Muscle of arm (tissue), 12 donors: ENCODE measurements around the gene FAM81A. TPM values are rescaled to one million over a fixed set of nuclear protein-coding genes. Genes with fewer than 3 reads are reported as not detected.
"Not testable (repeated sequence)": the region's sequence is repeated elsewhere in the genome, so short reads cannot be mapped to it uniquely, and the experiment has no call there.

ENCODE experiments used
- DNase-seq: peaks from one replicate; pipeline ENCODE4 v3.0.0-alpha.2; 2013
- polyA plus RNA-seq, 12 donors: library from polyadenylated mRNA; unstranded; fragments of 120-200 nt; gene quantifications; one replicate each; pipeline ENCODE4 v1.2.1, GENCODE V29; 2013; ENCODE audit not compliant: insufficient read length in 12 of 12

FAM81A gene
- polyA plus RNA-seq, 12 donors = 0.66 to 2.1 (median 1.2) TPM; not detected in 2

DNA sequence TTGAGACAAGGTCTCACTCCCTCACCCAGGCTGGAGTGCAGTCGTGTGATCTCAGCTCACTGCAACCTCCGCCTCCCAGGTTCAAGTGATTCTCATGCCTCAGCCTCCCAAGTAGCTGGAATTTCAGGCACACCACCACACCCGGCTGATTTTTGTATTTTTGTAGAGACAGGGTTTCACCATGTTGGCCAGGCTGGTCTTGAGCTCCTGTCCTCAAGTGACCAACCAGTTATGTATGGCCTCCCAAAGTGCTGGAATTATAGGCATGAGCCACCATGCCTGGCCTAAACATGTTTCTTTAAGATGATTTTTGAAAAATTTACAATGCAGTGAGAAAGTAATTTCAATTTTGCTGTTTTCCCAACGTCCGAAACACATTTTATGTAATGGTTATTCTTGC lies 37.2 kb downstream of the FAM81A start:
- not testable (repeated sequence) for DNase-seq

DNA sequence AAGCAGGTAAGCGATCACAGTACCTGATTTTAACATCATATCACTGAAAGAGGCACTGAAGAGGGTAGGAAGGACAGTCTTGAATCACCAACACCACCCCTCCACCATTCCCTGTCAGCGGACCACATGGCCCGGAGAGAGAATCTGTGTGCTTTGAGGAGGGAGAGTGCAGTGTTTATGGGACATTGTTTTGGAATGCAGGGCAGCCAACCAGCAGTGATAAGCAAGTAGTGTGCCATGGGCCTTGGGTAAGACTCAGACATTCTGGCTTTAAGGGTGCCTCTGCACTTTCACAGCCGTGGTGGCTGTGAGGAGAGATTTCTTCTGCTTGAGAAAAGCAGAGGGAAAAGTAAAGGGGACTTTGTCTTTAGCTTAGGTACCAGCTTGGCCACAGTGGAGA lies 46.4 kb downstream of the FAM81A start:
- no peak for DNase-seq

DNA sequence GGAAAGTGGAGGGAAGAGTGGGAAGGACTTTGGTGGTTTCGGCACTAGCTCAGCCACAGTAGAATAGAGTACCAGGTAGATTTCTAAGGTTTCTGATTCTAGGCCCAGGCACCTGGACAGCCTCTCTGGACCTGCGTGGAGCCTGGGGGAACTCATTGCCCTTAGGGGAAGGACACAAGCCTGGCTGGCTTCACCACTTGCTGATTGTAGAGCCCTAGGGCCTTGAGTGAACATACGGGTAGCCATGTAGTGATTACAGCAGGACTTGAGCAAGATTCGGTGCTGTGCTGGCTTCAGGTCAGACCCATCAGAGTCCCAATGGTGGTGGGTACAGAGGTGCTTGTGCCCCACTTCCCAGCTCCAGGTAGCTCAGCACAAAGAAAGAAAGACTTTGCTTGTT lies 47.0 kb downstream of the FAM81A start:
- DNase-seq = no peak

DNA sequence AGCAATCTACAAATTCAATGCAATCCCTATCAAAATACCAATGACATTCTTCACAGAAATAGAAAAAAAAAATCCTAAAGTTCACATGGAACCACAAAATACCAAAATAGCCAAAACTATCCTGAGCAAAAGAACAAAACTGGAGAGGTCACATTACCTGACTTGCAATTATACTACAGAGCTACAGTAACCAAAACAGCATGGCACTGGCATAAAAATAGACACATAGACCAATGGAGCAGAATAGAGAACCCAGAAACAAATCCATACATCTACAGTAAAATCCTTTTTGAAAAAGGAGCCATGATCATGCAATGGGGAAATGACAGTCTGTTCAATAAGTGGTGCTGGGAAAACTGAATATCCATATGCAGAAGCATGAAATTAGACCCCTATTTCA lies 51.5 kb downstream of the FAM81A start:
- not testable (repeated sequence) for DNase-seq

DNA sequence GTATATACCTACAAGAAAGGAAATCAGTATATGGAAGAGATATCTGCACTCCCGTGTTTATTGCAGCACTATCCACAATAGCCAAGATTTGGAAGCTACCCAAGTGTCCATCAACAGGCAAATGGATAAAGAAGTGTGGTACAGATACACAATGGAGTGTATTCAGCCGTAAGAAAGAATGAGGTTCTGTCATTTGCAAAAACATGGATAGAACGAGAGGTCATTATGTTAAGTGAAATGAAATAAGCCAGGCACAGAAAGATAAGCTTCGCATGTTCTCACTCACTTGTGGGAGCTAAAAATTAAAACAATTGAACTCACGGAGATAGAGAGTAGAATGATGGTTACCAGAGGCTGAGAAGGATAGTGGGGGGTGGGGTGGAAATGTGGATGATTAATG lies 53.1 kb downstream of the FAM81A start:
- DNase-seq = no peak

DNA sequence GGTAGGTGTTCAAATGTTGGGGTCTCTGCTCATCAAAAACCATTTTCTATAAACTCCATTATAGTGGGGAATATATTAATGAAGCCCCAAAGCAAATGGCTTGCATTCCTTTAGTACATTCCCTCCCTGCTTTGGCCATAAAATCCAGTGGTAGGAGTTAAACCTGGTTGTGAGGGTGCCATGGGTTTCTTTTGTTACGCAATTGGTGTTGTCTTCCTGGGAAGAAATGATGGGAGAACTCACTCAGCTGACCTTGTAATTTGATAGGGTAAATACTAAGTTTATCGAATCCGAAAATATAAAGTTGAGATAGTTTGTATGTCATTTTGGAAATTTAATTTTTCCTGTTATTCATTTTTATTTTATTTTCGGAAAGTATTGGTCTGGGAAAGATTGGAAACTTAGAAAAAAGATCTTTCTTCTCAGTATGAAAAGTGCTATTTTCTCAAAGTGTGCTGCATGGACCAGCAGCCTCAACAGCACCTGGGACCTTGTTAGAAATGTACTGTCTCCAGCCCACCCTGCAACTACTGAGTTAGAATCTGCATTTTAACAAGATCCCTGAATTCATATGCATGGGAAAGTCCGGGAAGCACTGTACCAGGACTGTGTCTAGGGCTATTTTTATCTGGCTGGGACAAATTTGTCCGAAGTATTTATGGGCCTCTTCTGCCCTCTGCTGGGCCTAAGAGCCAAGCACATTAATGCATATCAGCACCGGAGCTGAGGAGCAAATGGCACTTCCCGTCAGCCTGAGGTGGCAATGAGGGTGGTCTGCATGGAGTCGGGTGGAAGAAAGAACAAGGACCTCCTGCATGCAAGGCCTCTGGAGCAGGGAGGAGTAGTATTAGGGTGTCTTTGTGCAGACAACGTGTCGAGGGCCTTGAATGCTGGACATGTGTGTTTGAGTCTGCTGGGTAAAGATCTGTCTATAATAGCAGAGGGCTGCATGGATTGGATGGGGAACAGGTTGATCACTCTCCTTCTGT lies 54.7 kb downstream of the FAM81A start:
- DNase-seq = peak; percentile 75

DNA sequence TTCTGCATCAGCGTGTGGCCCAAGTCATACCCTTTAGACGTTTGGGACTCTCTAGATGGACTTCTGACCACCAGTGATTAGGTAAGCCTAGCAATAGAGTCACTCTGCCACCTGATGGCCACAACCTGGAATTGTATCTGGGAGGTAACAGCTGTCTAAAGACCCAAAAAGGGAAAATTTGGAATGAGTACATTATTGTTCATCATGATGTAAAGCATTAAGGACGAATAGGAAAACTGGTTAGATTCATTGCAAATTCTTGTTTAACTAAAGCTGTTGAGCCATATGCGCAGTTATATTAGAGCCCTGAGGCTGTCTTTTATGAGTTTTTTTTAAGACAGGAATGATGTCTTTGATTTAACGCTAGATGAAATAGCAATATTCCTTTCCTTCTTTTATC lies 63.6 kb downstream of the FAM81A start:
- DNase-seq = no peak

DNA sequence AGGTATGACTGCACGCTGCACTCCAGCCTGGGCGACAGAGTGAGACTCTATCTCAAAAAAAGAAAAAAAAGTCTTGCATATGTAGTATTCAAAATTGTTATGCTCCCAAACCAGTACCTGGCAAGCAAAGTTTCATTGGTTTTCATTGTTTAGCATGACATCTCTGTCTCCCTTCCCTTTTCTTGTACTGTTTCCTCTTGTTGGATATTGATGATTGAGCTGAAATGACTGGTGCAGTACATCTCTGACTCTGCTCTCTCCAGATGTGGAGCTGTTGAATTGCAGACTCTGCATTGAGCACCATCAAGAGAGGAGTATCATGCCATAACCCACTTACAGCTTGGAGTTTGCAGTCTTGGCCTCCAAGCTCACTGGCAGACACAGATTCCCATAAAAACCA lies 77.2 kb downstream of the FAM81A start:
- no peak for DNase-seq

DNA sequence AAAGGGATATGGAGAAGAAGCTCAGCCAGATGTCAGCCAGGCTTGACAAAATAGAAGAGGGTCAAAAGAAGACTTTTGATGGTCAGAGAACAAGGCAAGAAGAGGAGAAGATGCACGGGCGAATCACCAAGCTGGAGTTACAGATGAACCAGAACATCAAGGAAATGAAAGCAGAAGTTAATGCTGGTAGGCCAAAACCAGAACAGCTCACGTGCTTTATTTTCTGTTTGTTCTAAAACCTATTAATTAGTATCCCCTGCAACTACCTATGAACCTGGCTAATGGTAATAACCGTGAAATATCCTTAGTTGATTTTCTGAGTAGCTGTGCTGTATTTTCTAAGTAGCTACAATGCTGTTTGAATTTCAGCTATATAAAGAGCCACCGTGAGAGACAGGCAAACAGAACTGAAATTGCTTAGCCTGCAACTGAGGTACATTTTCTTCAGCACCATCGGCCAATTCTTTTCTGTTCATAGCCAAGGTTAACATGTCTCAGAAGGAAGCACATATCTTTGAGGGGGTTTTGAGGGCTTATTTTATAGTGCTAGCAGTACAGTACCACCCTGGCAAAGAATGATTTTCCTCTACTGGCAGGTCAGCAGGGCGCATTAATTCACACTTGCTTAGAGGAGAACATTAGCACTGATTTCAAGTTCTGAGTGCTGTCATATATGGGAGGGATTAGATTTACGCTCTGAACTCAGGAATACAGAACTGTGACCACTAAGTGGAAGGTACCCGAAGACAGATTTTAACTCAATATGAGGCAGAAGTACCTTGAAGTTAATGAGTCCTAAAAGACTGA lies 78.9 kb downstream of the FAM81A start:
- DNase-seq = no peak

DNA sequence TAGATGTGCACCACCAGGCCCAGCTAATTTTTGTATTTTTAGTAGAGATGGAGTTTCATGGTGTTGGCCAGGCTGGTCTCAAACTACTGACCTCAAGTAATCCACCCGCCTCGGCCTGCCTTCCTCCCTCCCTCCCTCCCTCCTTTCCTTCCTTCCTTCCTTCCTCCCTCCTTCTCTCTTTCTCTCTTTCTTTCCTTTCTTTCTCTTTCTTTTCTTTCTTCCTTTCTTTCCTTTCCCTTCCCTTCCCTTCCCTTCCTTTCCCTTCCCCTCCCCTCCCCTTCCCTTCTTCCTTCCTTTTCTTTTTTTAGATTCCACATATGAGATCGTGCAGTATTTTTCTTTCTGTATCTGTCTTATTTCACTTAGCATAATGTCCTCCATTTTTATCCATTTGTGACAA lies 81.3 kb downstream of the FAM81A start:
- no peak for DNase-seq

DNA sequence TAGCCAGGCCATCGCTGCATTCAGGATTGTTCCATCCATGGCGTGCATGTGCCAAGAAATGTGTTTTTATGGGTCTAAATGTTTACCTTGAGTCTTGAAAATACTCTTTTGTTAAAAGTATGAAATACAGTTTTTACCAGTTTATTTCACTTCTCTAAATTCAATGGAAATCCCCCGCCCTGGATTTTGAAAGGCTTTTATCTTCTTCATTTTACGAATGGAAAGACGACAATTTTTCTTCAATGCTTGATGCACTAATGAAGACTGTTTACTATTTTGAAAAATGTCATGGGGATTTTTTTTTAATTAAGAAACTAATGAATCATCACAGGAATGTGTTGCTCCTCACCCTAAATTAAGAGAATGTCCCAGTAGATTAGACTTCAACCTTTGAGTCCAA lies 83.5 kb downstream of the FAM81A start:
- no peak for DNase-seq

DNA sequence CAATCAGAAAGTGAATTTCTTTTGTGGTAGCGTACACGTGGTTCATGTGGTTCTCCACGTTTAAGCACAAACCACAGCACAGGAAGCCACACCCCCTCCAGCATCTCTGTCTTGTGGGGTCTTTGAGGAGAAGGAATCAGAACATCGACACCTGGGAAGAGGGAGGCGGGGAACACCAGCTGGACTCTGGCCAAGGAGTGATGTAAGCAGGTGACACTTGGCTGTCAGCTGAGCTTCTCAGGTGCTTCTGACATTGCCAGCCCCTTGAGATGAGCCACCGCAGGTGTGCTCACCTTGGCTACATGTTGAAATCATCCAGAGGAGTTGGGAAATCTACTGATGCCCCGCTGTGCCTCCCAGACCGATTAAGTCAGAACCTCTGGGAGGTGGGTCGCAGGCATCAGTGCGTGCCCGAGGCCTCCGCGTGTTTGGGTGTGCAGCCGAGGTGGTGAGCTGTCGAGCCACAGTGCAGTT lies 85.0 kb downstream of the FAM81A start:
- DNase-seq = no peak

DNA sequence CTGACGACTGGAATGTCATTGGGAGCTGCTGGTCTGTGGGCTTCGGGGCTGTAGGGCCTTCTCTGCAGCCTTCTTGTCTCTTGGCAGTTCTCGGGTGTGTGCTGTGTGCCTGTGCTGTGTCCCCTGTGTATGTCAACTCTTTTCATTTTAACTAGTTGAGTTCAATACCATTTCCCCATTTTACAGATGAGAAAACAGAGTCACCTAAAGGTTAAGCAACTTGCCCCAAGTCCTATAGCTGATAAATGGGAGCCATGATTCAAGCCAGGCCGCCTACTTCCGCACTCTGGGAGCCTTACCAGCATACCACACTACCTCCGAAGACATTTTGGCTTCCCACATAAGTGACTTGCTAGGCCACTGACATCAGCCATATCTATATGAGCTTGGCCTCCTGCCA lies 85.7 kb downstream of the FAM81A start:
- no peak for DNase-seq

DNA sequence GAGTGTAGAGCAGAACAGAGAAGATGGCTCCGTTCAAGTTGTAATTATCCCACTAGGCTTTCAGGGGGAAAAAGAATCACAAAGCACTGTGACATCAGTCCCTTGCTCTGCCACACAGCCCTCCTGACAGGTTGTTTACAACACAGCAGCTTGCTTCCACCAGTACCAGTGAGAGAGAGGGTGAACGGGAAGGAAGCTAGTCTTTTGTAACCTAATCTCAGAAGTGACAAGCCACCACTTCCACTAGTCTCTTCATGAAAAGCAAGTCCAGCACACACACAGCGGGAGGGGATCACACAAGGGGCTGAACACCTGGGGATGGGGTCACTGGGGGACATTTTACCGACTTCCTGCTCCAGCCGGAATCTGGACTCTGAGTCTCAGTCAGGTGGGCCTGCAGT lies 86.3 kb downstream of the FAM81A start:
- no peak for DNase-seq

DNA sequence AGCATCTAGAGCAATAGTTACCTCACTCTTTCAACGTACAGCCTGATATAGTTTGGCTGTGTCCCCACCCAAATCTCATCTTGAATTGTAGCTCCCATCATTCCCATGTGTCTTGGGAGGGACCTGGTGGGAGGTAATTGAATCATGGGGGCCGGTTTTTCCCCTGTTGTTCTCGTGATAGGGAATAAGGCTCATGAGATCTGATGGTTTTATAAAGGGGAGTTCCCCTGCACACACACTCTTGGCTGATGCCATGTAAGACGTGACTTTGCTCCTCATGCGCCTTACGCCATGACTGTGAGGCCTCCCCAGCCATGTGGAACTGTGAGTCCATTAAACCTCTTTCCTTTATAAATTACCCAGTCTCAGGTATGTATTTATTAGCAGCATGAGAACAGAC lies 88.5 kb downstream of the FAM81A start:
- not testable (repeated sequence) for DNase-seq

DNA sequence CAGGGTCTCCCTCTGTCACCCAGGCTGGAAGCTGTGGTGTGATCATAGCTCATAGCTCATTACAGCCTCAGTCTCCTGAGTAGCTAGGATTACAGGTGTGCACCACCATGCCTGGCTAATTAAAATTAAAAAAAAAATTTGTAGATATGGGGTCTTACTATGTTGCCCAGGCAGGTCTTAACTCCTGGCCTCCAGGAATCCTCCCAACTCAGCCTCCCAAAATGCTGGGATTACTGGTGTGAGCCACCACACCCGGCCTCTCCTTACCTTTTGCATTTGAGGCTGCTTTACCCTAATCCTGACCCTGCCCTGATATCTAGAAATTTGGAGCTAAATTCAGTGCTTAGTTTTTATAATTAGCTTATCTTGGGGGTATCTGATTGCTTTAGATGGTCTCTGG lies 90.4 kb downstream of the FAM81A start:
- DNase-seq = no peak

DNA sequence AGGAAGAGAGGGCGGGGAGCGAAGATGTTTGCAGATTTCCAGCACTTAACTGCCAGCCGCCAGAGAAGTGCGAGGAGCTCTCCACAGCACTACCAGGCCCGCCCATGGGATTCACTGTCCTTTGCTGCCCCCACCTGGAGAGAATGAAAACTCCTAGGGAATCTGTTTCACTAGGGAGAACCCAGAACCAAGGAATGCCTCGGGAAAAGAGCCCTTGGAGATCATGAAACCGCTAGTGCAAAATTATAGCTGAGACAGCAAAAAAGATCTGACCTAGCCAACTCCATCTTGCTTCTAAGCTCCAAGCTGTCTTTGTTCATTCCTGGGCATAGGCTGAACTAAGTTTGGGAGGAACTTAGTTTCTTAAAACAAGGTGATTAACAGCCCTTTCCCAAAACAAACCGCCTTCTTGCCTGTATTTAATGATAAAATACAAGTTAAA lies 91.0 kb downstream of the FAM81A start:
- DNase-seq = peak; percentile 78

DNA sequence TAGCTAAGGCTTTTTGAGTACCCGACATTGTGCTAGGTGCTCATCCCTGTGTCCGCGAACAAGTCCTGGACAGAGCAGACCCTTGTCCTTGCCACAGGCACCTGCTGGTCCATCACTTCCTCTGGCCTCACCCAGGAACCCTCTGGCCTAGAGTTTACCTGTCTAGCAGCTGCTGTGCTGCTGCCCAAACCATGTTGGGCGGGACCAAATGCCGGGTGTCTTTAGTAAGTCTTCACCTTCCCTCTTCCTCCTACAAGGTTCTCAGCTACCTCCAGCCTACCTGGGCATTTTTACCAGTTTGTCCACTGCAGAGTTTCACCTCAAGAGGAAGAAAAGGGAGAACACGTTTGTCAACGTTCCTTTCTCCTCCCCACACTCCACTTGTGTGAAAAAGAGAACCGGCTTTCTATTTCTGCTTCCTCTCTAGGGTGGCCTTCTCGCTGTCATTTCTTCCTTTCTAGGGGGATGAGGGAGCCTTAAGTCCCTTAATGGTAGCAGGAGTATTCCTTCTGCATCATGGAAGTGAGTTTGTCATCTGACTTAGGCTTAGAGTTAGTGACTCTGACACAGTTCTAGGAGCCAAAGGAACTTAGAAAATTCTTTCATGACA lies 93.2 kb downstream of the FAM81A start:
- no peak for DNase-seq

DNA sequence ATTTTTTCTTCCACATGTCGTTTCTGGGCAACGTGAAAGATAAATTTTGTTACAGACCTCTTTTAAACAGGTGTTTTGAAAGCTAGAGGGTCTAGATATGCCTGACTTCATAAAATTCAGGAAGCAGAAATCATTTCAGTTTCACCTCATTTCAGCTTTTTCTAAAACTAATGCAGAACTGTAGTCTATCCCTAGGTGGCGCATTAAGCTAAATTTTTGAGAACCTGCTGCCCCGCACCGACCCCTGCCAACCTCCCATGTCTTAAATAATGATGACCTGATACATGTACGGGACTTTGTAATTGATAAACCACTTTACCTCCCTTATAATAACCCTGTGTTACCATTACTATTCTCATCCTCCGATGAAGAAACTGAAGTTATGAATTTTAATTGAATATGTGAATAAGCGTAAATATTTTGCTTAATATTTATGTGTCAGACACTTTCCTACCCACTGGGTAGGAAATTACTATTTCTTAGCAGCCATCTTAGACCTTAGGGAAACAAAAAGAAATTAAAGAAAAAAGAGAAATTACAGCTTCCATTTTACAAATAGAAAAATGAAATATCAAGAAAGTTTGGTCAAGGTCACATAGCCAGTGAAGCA lies 94.9 kb downstream of the FAM81A start:
- DNase-seq = peak; percentile 29

DNA sequence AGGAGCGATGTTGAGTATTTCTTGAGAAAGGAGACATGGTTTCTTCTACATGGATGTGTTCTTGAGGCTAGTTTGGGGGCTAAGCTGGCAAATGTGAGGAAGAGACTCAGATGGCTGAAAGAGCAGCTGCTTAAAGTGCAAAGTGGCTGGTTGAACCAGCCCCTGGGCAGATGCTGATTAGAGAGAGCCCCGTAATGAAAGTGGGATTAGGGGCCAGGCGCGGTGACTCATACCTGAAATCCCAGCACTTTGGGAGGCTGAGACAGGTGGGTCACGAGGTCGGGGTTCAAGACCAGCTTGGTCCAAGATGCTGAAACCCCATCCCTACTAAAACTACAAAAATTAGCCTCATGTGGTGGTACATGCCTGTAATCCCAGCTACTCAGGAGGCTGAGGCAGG lies 98.6 kb downstream of the FAM81A start:
- DNase-seq = no peak

DNA sequence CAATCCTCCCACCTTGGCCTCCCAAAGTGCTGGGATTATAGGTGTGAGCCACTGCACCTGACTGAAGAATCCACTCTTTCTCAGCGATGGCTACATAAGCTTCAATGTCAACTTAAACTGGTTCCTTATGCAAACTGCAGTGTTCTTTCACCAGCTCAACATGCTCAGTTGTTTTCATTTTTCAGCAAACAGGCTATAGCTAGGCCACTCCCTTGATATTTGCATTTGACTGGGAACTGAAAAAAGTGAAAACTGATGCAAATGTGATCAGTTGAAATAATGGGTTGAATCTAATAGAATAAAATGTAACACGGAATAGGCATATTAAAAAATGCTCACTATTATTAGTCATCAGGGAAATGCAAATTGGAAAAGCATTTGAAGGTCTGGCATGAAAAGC lies 99.4 kb downstream of the FAM81A start:
- no peak for DNase-seq

DNA sequence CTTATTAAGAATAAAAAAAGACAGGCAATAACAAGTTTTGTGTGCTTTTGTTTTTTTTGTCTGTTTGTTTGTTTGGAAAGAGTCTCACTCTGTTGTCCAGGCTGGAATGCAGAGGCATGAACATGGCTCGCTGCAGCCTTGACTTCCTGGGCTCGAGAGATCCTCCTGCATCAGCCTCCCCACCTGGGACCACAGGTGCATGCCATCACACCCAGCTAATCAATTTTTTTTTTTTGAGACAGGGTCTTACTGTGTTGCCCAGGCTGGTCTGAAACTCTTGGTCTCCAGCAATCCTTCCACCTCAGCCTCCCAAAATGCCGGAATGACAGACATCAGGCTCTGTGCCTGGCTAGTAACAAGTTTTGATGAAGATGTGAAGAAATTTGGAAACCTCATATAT lies 100.5 kb downstream of the FAM81A start:
- DNase-seq = no peak
